Measurements from ENCODE around the gene SELENOV.

Gene SELENOV

GRCh38 chr19:39520541-39521484 lies 5.9 kb downstream of the SELENOV start:
- no peak for DNase-seq (ENCODE audit: low read depth)

DNA sequence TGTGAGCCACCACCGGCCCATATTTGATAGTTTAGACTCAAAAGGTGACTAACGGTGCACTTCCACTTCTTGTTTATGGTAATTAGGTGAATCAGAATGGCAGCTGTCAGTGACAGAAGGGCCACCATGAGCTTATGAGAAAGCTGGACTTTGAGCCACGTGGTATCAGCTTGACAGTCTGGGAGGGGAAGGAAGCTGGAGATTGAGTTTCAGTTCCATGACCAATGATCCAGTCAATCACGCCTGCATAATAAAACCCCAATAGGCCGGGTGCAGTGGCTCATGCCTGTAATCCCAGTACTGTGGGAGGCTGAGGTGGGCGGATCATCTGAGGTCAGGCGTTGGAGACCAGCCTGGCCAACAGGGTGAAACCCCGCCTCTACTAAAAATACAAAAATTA lies 9.6 kb downstream of the SELENOV start:
- DNase-seq (ENCODE audit: low read depth) = no peak

- no peak for DNase-seq (ENCODE audit: low read depth)
Observed at GRCh38 chr19:39525205-39525604, 10.3 kb downstream of the SELENOV start.

GRCh38 chr19:39531834-39532232 lies 16.9 kb downstream of the SELENOV start:
- no peak for DNase-seq (ENCODE audit: low read depth)

DNA sequence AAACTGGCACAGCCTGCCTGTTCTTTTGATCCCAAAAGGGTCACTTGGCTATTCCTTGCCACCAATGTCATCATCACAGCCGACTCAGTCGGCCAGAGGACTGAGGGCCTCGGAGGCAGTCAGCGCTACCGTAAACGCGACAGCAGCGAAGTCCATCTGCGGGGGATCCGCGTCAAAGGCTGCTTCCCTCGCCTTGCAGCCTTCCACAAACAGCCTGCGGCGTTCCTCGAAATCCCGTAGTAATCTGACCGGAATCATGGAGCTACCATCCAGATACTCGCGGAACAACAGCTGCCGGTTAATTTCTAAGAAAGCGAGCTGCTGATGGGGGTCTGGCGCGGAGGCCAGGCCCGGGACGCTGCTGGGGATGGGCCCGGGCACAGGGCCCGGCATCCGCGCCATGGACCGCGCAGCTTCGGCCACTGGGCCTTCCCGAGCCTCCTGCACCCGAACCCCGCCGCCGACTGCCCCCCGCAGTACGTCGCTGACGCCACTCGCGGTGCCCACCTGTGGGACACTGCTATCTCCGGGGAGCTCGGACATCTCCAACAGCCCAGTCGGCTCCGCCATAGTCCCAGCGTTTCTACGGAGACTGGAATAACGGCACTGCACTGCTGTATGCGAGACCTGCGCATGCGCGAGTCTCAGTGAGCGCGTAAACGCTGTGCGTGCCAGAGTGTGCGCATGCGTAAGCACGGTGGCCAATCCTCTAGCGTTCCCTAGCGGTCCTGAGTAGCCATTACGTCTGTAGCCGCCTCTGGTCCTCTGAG lies 17.5 kb downstream of the SELENOV start, which contains the start of gene EID2B:
Gene EID2B, minus strand, starts transcription at position 620 of the 770 bp plus-strand sequence. Its CDS starts 50 bp downstream, at position 570.
- peak; percentile 94 for DNase-seq (ENCODE audit: low read depth)

DNA sequence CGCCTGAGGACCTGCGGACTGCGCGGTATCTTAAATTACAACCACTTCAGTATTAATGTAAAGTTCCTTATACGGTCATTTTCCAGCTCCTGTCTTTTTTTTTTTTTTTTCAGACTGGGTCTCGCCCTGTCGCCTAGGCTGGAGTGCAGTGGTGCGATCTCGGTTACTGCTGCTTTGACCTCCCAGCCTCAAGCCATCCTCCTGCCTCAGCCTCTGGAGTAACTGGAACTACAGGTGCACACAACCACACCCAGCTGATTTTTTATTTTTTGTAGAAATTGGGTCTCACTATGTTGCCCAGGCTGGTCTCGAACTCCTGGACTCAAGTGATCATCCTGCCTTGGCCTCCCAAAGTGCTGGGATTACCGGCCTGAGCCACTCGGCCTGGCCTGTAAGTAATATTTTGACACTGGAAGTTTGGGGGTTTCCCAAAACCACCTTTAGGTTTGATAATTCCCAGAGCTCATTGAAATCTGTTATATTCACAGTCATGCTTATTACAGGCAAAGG lies 18.1 kb downstream of the SELENOV start:
- DNase-seq (ENCODE audit: low read depth) = no peak

DNA sequence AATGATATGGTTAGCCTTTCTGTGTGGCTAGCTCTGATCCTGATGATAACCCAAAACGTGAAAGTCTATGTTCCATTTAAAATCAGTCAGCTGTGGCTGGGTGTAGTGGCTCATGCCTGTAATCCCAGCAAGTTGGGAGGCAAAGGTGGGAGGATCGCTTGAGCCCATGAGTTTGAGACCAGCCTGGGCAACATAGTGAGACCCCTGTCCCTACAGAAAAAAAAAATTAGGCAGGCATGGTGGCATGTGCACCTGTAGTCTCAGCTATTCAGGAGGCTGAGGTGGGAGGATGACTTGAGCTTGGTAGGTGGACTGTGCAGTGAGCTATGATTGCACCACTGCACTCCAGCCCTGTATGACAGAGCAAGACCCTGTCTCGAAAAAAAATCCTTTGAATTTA lies 18.9 kb downstream of the SELENOV start:
- DNase-seq (ENCODE audit: low read depth) = no peak

DNA sequence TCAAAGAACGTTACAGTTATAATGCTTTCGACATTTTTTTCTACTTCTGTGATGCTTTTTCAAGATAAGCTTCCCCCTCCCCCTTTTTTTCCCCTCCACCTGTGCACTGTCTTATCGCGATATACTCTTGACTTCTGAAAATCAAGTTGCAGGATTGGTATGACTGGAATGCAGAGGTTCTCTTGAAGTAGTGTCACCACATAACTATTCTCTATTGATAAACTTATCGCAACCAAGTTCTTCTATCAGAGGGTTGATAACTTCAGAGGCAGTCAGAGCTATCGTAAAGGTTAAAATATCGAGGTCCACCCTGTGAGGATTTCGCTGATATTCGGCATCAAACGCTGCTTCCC lies 24.2 kb downstream of the SELENOV start:
- DNase-seq (ENCODE audit: low read depth) = no peak

DNA sequence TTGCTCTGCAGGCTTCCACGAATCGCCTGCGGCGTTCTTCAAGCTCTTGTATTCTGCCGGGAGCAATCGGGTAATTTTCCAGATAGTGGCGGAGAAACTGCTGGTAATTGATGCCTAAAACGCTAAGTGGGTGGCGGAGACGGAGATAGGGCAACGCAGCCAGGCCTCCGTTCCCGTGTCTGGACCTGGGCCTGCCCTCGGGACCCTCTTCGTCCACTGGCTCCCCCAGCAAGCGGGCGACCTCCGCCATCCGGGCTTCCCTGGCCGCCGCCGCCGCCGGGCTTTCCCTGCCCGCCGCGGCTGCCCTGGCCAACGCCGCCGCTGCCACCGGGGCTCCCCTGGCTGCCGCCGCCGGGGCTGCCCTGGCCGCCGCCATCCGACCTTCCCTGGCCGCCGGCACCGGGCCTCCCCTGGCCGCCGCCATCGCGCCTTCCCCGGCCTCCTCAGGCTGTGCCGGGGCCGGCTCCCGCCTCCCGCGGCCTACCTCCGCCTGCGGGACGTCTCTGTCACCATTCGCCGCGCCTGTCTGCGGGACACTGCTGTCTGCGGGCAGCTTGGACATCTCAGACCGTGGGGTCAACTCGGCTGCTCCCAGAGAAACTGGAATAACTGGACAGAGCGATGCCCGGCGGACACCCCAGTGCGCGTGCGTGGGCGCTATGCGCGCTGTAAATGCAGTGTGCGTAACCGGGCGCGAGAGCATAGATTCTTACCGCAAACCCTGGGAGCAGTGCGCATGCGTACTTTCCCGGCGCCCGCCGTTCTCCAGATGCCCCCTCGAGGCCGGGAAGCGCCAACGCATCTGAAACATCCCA lies 24.8 kb downstream of the SELENOV start, which contains the start of gene EID2:
Gene EID2, minus strand, starts transcription at position 644 of the 815 bp plus-strand sequence. Its CDS starts 82 bp downstream, at position 562.
- peak; percentile 81 for DNase-seq (ENCODE audit: low read depth)

- DNase-seq (ENCODE audit: low read depth) = no peak
Observed at GRCh38 chr19:39540333-39540673, 25.4 kb downstream of the SELENOV start.

GRCh38 chr19:39542206-39542605 lies 27.3 kb downstream of the SELENOV start:
- no peak for DNase-seq (ENCODE audit: low read depth)

GRCh38 chr19:39543477-39543857 lies 28.5 kb downstream of the SELENOV start:
- DNase-seq (ENCODE audit: low read depth) = no peak

DNA sequence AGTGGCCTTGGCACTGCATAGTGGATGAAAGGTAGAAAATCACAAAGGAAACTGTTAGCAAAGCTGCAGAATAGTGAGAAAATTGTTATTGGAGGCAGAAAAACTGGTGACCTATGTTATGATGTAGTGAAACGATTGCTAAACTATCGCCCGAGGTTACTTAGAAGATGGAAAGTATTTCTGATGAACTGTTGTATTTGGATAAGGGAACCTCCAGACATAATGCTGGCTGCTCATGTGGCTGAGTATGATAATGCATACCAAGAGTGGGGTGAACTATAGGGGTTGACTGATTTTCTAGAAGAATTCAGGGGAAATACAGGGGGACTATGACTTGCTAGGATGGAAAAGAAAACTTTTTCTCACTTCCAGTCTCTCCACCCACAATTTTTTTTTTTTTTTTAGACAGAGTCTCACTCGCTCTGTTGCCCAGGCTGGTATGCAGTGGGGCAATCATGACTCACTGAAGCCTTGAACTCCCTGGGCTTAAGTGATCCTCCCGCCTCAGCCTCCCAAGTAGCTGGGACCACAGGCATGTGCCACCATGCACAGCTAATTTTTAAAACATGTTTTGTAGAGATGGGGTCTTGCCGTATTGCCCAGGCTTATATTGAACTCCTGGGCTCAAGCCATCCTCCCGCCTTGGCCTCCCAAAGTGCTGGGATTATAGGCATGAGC lies 29.4 kb downstream of the SELENOV start:
- DNase-seq (ENCODE audit: low read depth) = no peak

GRCh38 chr19:39544911-39545310 lies 30.0 kb downstream of the SELENOV start:
- no peak for DNase-seq (ENCODE audit: low read depth)

DNA sequence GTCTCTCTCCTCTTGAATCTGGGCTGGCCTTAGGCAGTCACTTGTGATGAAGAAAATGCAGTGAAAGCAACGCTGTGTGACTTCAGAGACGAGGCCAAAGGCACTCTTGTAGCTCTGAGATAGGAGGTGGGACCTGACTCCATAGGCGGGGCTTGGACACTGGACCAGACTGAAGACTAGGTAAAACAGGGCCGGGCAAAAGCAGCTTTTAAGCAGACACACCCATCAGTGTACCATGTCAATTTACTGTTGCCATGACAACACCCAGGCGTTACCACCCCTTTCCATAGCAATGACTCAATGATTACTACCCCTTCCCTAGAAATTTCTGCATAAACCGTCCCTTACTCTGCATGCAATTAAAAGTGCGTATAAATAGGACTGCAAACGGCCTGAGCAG lies 31.7 kb downstream of the SELENOV start:
- DNase-seq (ENCODE audit: low read depth) = no peak

DNA sequence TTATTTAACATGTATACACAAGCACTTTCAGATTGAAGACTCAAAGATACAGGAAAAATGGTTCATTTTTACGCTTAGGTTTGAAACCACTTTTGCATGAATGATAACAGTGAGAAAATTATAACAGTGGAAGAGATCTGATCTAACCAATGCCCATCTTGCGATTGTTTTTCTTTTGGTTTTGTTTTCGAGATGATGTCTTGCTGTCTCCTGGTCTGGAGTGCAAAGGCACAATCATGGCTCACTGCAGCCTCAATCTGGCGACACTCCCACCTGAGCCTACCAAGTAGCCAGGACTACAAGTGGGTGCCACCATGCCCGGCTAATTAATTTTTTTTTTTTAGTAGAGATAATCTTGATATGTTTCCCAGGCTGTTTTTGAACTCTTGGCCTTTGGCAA lies 35.3 kb downstream of the SELENOV start:
- DNase-seq (ENCODE audit: low read depth) = no peak

DNA sequence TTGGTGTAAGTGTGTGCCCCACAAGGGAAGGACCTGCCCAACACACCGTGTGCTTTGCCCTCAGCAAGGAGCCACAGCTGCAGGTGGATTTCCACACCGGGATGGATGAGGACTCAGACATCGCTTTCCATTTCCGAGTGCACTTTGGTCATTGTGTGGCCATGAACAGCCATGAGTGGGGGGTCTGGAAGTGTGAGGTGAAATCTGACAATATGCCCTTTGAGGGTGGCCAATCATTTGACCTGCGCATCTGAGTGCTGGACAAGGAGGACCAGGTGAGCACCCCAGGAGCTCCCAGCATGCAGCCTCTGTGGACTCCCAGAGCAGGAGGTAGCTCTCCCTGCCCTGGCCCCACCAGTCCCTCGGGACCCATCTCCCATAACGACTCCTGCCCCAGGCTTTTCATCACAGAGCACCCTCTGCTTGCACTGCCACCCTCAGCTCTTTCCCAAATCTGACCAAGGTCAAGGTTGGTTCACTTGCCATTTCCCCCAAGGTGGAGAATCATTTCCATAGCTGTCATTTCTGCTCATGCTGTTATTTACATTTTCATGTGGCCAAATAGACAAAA lies 38.2 kb downstream of the SELENOV start:
- no peak for DNase-seq (ENCODE audit: low read depth)

DNA sequence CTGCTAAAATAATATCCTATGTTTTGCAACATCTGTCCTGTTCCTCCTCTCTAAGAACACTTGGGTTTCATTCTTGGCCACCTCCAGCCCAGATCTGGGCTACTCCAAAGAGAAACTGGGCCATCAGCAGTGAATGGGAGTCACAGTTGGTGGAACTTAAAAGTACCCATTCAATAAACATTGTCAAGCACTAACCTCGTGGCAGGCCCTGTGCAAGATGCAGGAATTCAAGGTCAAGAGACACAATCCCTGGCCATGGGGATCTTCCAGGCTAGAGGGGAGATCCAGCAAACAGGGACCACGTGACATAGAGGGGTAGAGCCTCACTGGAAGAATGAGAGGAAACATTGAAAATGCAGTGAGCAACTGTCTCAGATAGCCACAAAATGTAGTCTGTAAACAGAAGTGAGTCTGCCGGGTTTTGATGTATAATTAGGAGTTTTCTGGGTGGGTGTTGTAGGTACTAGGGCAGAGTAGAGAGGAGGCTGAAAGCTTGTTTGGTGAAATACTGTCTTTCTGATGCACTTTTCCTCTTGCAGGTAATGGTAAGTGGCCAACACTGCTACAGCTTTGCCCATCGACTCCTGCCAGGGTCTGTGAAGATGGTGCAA lies 39.9 kb downstream of the SELENOV start:
- DNase-seq (ENCODE audit: low read depth) = no peak

GRCh38 chr19:39555883-39556282 lies 40.9 kb downstream of the SELENOV start:
- DNase-seq (ENCODE audit: low read depth) = no peak

GRCh38 chr19:39557811-39558623 lies 43.1 kb downstream of the SELENOV start:
- DNase-seq (ENCODE audit: low read depth) = no peak

Data from CMK (cell line).